ENCODE measurements around the gene WIPF3. TPM values are rescaled to one million over a fixed set of nuclear protein-coding genes. Genes with fewer than 3 reads are reported as not detected.

Gene WIPF3
- total and polyA plus RNA-seq, 7 experiments from 2014 or later: 0.08 TPM; not detected in 6

DNA sequence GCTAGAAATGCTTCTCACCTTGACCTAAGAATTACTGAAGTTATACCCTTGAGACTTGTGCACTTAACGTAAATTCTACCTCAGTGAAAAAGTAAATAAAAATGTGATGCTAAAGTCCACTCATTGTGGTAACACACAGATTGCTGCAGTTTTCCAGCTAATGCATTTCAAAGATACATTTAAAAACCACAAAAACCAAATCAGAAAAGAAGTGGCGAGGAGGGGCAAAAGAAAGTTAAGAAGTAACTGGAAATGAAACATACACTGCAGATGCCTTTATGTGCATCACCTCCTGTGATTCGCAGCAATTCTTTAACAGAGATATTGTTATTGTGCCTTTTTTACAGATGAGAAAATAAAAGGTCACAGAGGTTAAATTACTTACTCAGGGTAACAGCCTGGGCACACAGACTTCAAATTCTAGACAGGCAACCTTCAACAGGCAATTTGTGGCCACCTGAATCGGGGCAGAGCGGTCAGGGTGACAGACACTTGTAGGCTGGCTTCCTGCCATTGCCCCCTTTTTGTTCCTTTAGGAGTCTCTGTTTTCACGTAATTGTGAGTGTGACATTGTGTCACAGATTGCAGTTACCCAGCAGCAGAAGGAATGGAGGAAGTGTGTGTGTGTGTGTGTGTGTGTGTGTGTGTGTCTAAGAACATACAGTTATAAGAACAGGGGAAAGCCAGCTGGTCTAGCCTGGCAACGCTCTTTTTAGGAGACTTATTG is 1.9 kb downstream of the WIPF3 start:
- no peak overlapping the region for H3K4me3 ChIP-seq (ENCODE audit: low read length)
- no peak overlapping the region for H3K27ac ChIP-seq (ENCODE audit: low read depth, low read length)
- no peaks in the 10 kb centered on the region for H3K9me3 ChIP-seq (ENCODE audit: control insufficient read depth in 2 of 3, low read length in 3 of 3)
- intact Hi-C loops (cut with micrococcal nuclease): no loop called here
- ATAC-seq (no peak), DNase-seq (no peak)
- Mint-ChIP-seq H3K4me1 (peaks cover 0 to 12% (median 6%) of the 10 kb centered on the region in 7 donors), H3K9me3 (peaks cover 0 to 8% (median 0%) of the 10 kb centered on the region in 11 donors), H3K27ac (no peak overlapping the region), H3K27me3 (peaks cover 66 to 74% (median 69%) of the 10 kb centered on the region in 5 donors), H3K36me3 (peaks cover 0 to 6% (median 0%) of the 10 kb centered on the region in 5 donors), H3K4me3 (peak overlapping the region in 2 of 10 donors; percentile 36 to 56)
- H3K27me3 ChIP-seq (ENCODE audit: control insufficient read depth in 2 of 2, insufficient read depth in 2 of 2, low read length in 2 of 2): no peaks in the 10 kb centered on the region
- POLR2A ChIA-PET: no interaction called here
- H3K4me1 ChIP-seq (ENCODE audit: control insufficient read depth in 2 of 2, insufficient read depth in 2 of 2, low read length in 2 of 2): no peaks in the 10 kb centered on the region
- H3K36me3 ChIP-seq (ENCODE audit: control insufficient read depth in 2 of 3, insufficient read depth in 3 of 3, low read length in 3 of 3): no peaks in the 10 kb centered on the region
- CTCF ChIA-PET: no interaction called here

DNA sequence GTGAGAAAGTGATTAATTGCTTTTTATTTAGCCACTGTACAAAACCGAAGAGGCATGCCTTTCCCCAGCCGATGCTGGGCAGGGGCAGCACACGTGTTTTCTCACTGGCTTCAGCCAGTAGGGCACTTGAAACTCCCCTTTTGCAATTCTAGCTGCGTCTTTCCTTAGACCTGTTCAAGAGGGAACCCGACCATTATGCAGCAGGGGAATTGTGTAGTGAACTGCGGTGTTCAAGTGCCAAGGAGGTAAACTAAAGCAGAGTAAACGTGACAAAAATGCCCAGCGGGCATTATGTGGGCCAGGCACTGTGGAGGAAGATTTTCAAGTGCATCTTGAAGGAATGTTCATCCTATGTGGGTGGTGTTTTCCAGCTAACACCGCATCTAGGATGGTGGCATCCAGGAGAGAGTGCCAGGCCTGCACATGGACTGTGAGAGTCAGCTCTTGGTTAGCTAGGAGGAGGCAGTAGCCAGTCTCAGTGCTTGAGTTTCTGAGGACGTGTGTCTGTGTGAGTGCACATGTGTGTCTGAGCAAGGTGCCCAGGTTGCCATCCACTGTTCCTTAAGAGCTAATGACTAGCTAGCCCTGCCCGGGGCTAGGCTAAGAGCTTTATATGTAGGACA is 3.3 kb downstream of the WIPF3 start:
- Mint-ChIP-seq H3K4me3 (no peak overlapping the region), H3K27me3 (peaks cover 63 to 74% (median 66%) of the 10 kb centered on the region in 5 donors), H3K36me3 (peaks cover 0 to 3% (median 0%) of the 10 kb centered on the region in 5 donors), H3K27ac (no peak overlapping the region), H3K9me3 (peaks cover 0 to 8% (median 0%) of the 10 kb centered on the region in 11 donors), H3K4me1 (peaks cover 0 to 8% (median 6%) of the 10 kb centered on the region in 7 donors)
- no peak for ATAC-seq
- no peaks in the 10 kb centered on the region for H3K9me3 ChIP-seq (ENCODE audit: control insufficient read depth in 2 of 3, low read length in 3 of 3)
- no peak overlapping the region for H3K4me3 ChIP-seq (ENCODE audit: low read length)
- ChIA-PET POLR2A (no interaction called here), CTCF (no interaction called here)
- no peak overlapping the region for H3K27ac ChIP-seq (ENCODE audit: low read depth, low read length)
- no peaks in the 10 kb centered on the region for H3K27me3 ChIP-seq (ENCODE audit: control insufficient read depth in 2 of 2, insufficient read depth in 2 of 2, low read length in 2 of 2)
- intact Hi-C loops (cut with micrococcal nuclease): no loop called here
- no peaks in the 10 kb centered on the region for H3K4me1 ChIP-seq (ENCODE audit: control insufficient read depth in 2 of 2, insufficient read depth in 2 of 2, low read length in 2 of 2)
- H3K36me3 ChIP-seq (ENCODE audit: control insufficient read depth in 2 of 3, insufficient read depth in 3 of 3, low read length in 3 of 3): no peaks in the 10 kb centered on the region
- DNase-seq: no peak

GRCh38 chr7:29810297-29810696 is 4.0 kb downstream of the WIPF3 start:
- H3K4me1 Mint-ChIP-seq: peaks cover 0 to 7% (median 5%) of the 10 kb centered on the region in 7 donors
- POLR2A ChIA-PET: no interaction called here

DNA sequence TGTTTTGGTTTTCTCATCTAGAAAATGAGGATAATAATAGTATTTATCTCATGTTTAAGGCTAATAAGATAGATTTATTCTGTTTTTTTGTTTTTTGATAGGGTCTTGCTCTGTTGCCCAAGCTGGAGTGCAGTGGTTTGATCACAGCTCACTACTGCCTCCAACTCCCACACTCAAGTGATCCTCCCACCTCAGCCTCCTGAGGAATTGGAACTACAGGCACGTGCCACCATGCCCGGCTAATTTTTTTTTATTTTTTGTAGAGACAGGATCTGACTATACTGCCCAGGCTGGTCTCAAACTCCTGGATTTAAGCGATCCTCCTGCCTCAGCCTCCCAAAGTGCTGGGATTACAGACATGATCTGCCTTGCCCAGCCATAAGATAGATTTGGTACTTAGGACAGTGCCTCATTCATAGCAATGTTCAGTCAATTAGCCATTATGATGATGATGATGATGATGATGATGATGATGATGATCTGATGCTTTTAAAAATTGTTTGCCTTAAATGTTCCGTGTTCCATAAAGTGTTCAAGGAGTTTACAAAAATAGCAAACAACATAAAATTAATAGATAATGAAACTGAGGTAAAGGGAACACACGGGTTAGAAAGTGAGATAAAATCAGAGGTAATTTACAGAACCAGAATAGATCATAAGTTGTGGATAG is 4.6 kb downstream of the WIPF3 start:
- Mint-ChIP-seq H3K27ac (no peak overlapping the region), H3K9me3 (peaks cover 0 to 4% (median 0%) of the 10 kb centered on the region in 11 donors), H3K27me3 (peaks cover 52 to 68% (median 62%) of the 10 kb centered on the region in 5 donors), H3K4me1 (peaks cover 0 to 7% (median 5%) of the 10 kb centered on the region in 7 donors), H3K4me3 (no peak overlapping the region), H3K36me3 (no peaks in the 10 kb centered on the region)
- ChIA-PET CTCF (no interaction called here), POLR2A (no interaction called here)
- intact Hi-C loops (cut with micrococcal nuclease): no loop called here
- ATAC-seq (no peak), DNase-seq (no peak)
- no peaks in the 10 kb centered on the region for H3K9me3 ChIP-seq (ENCODE audit: control insufficient read depth in 2 of 3, low read length in 3 of 3)
- no peaks in the 10 kb centered on the region for H3K36me3 ChIP-seq (ENCODE audit: control insufficient read depth in 2 of 3, insufficient read depth in 3 of 3, low read length in 3 of 3)
- no peak overlapping the region for H3K4me3 ChIP-seq (ENCODE audit: low read length)
- H3K27me3 ChIP-seq (ENCODE audit: control insufficient read depth in 2 of 2, insufficient read depth in 2 of 2, low read length in 2 of 2): no peaks in the 10 kb centered on the region
- H3K27ac ChIP-seq (ENCODE audit: low read depth, low read length): no peak overlapping the region
- no peaks in the 10 kb centered on the region for H3K4me1 ChIP-seq (ENCODE audit: control insufficient read depth in 2 of 2, insufficient read depth in 2 of 2, low read length in 2 of 2)

More at GRCh38 chr7:29810297-29810696, 4.0 kb downstream of the WIPF3 start:
- intact Hi-C loops (cut with micrococcal nuclease): no loop called here
- Mint-ChIP-seq H3K36me3 (no peaks in the 10 kb centered on the region), H3K9me3 (peaks cover 0 to 4% (median 0%) of the 10 kb centered on the region in 11 donors), H3K27ac (no peak overlapping the region), H3K27me3 (peaks cover 57 to 74% (median 65%) of the 10 kb centered on the region in 5 donors), H3K4me3 (no peak overlapping the region)
- H3K27me3 ChIP-seq (ENCODE audit: control insufficient read depth in 2 of 2, insufficient read depth in 2 of 2, low read length in 2 of 2): no peaks in the 10 kb centered on the region
- no peak for DNase-seq
- no peak for ATAC-seq
- H3K36me3 ChIP-seq (ENCODE audit: control insufficient read depth in 2 of 3, insufficient read depth in 3 of 3, low read length in 3 of 3): no peaks in the 10 kb centered on the region
- H3K4me3 ChIP-seq (ENCODE audit: low read length): no peak overlapping the region
- no peaks in the 10 kb centered on the region for H3K9me3 ChIP-seq (ENCODE audit: control insufficient read depth in 2 of 3, low read length in 3 of 3)
- H3K4me1 ChIP-seq (ENCODE audit: control insufficient read depth in 2 of 2, insufficient read depth in 2 of 2, low read length in 2 of 2): no peaks in the 10 kb centered on the region
- CTCF ChIA-PET: no interaction called here
- no peak overlapping the region for H3K27ac ChIP-seq (ENCODE audit: low read depth, low read length)

GRCh38 chr7:29811586-29811985 is 5.3 kb downstream of the WIPF3 start:
- Mint-ChIP-seq H3K27me3 (peaks cover 52 to 68% (median 60%) of the 10 kb centered on the region in 5 donors), H3K4me1 (peaks cover 0 to 7% (median 5%) of the 10 kb centered on the region in 7 donors), H3K27ac (no peak overlapping the region), H3K4me3 (no peak overlapping the region), H3K36me3 (no peaks in the 10 kb centered on the region), H3K9me3 (peaks cover 0 to 4% (median 0%) of the 10 kb centered on the region in 11 donors)
- POLR2A ChIA-PET: interaction anchor here (0.6 kb wide), 1 partner anchor 34 kb away, joined by 6 read pairs; no protein-coding TSS in a partner anchor
- CTCF ChIA-PET: no interaction called here
- no peak overlapping the region for H3K27ac ChIP-seq (ENCODE audit: low read depth, low read length)
- H3K9me3 ChIP-seq (ENCODE audit: control insufficient read depth in 2 of 3, low read length in 3 of 3): no peaks in the 10 kb centered on the region
- DNase-seq (no peak), ATAC-seq (no peak)
- H3K4me1 ChIP-seq (ENCODE audit: control insufficient read depth in 2 of 2, insufficient read depth in 2 of 2, low read length in 2 of 2): no peaks in the 10 kb centered on the region
- H3K27me3 ChIP-seq (ENCODE audit: control insufficient read depth in 2 of 2, insufficient read depth in 2 of 2, low read length in 2 of 2): no peaks in the 10 kb centered on the region
- no peaks in the 10 kb centered on the region for H3K36me3 ChIP-seq (ENCODE audit: control insufficient read depth in 2 of 3, insufficient read depth in 3 of 3, low read length in 3 of 3)
- intact Hi-C loops (cut with micrococcal nuclease): no loop called here
- H3K4me3 ChIP-seq (ENCODE audit: low read length): no peak overlapping the region

- H3K27ac Mint-ChIP-seq: no peak overlapping the region
- no peaks in the 10 kb centered on the region for H3K36me3 ChIP-seq (ENCODE audit: control insufficient read depth in 2 of 3, insufficient read depth in 3 of 3, low read length in 3 of 3)
- H3K9me3 ChIP-seq (ENCODE audit: control insufficient read depth in 2 of 3, low read length in 3 of 3): no peaks in the 10 kb centered on the region
- H3K4me3 ChIP-seq (ENCODE audit: low read length): no peak overlapping the region
- CTCF ChIA-PET: no interaction called here
- H3K27me3 Mint-ChIP-seq: peaks cover 48 to 66% (median 60%) of the 10 kb centered on the region in 5 donors
- DNase-seq: no peak
- intact Hi-C loops (cut with micrococcal nuclease): no loop called here
- no peaks in the 10 kb centered on the region for H3K4me1 ChIP-seq (ENCODE audit: control insufficient read depth in 2 of 2, insufficient read depth in 2 of 2, low read length in 2 of 2)
- no peaks in the 10 kb centered on the region for H3K36me3 Mint-ChIP-seq
- POLR2A ChIA-PET: interaction anchor here (0.6 kb wide), 1 partner anchor 35 kb away, joined by 6 read pairs; no protein-coding TSS in a partner anchor
- no peak overlapping the region for H3K27ac ChIP-seq (ENCODE audit: low read depth, low read length)
- H3K27me3 ChIP-seq (ENCODE audit: control insufficient read depth in 2 of 2, insufficient read depth in 2 of 2, low read length in 2 of 2): no peaks in the 10 kb centered on the region
- no peak overlapping the region for H3K4me3 Mint-ChIP-seq
- H3K9me3 Mint-ChIP-seq: peaks cover 0 to 4% (median 0%) of the 10 kb centered on the region in 11 donors
- no peak for ATAC-seq
- H3K4me1 Mint-ChIP-seq: peaks cover 0 to 7% (median 5%) of the 10 kb centered on the region in 7 donors
These were observed 6.0 kb downstream of the WIPF3 start for GRCh38 chr7:29812185-29812876.

Measured in naive thymus-derived CD4-positive, alpha-beta T cell (primary cell).